NCI-H345 (cell line): Measurements from ENCODE around the gene SLIT3.

ENCODE experiments used
- DNase-seq: peaks from one replicate; lab custom pipeline; 2025; lab: John Stamatoyannopoulos, UW

SLIT3 gene

GRCh38 chr5:168960497-168960896 lies 340.4 kb downstream of the SLIT3 start:
- no peak for DNase-seq

- DNase-seq, result no peak
Measured at GRCh38 chr5:168953351-168953750, 347.6 kb downstream of the SLIT3 start.

GRCh38 chr5:168952196-168952595 lies 348.7 kb downstream of the SLIT3 start:
- DNase-seq, result no peak

GRCh38 chr5:168951769-168952168 lies 349.2 kb downstream of the SLIT3 start:
- no peak for DNase-seq

- DNase-seq, result no peak
Measured at GRCh38 chr5:168951356-168951755, 349.6 kb downstream of the SLIT3 start.

GRCh38 chr5:168950241-168950951 lies 350.5 kb downstream of the SLIT3 start:
- DNase-seq, result no peak

GRCh38 chr5:168948746-168949145 lies 352.2 kb downstream of the SLIT3 start:
- no peak for DNase-seq

GRCh38 chr5:168947212-168947868 lies 353.6 kb downstream of the SLIT3 start:
- DNase-seq, result peak; percentile 64

GRCh38 chr5:168946363-168946762 lies 354.6 kb downstream of the SLIT3 start:
- DNase-seq, result peak; percentile 36

- DNase-seq, result no peak
Measured at GRCh38 chr5:168944004-168944403, 356.9 kb downstream of the SLIT3 start.

GRCh38 chr5:168943091-168943884 lies 357.7 kb downstream of the SLIT3 start:
- DNase-seq, result no peak

- no peak for DNase-seq
Measured at GRCh38 chr5:168941901-168942300, 359.0 kb downstream of the SLIT3 start.

GRCh38 chr5:168940712-168941111 lies 360.2 kb downstream of the SLIT3 start:
- DNase-seq, result no peak

- peak; percentile 87 for DNase-seq
Measured at GRCh38 chr5:168939887-168940544, 360.9 kb downstream of the SLIT3 start.

- no peak for DNase-seq
Measured at GRCh38 chr5:168939156-168939800, 361.7 kb downstream of the SLIT3 start.

GRCh38 chr5:168936511-168936910 lies 364.4 kb downstream of the SLIT3 start:
- no peak for DNase-seq

- no peak for DNase-seq
Measured at GRCh38 chr5:168935183-168935582, 365.8 kb downstream of the SLIT3 start.

GRCh38 chr5:168934169-168934568 lies 366.8 kb downstream of the SLIT3 start:
- no peak for DNase-seq

GRCh38 chr5:168932400-168933189 lies 368.3 kb downstream of the SLIT3 start:
- DNase-seq, result no peak

- no peak for DNase-seq
Measured at GRCh38 chr5:168931638-168932345, 369.1 kb downstream of the SLIT3 start.
